Fibroblast of the conjunctiva (primary cell): ENCODE data around the gene TMOD4.

Source experiments
- DNase-seq: peaks from one replicate; pipeline ENCODE4 v3.0.0-alpha.2; 2010; ENCODE audit warnings: low read depth

Gene TMOD4

GRCh38 chr1:151175041-151175741 lies 590 bp downstream of the TMOD4 start:
- DNase-seq: no peak

- DNase-seq: no peak
Observed at GRCh38 chr1:151171190-151171589, 4.6 kb downstream of the TMOD4 start.

GRCh38 chr1:151167116-151167515 lies 8.7 kb downstream of the TMOD4 start:
- no peak for DNase-seq

- DNase-seq: peak; percentile 26
Observed at GRCh38 chr1:151166505-151166956, 9.2 kb downstream of the TMOD4 start.

GRCh38 chr1:151165738-151166504 lies 9.9 kb downstream of the TMOD4 start, which contains the start of the genes LYSMD1 and SCNM1:
Gene LYSMD1, minus strand, starts transcription at chr1:151165902. Its CDS starts 644 bp downstream, at chr1:151165258.
Gene SCNM1, plus strand, starts transcription at chr1:151166144. Its CDS starts 9 bp downstream, at chr1:151166153.
- peak; percentile 96 for DNase-seq

- DNase-seq: peak; percentile 48
Observed at GRCh38 chr1:151165281-151165737, 10.5 kb downstream of the TMOD4 start.

- DNase-seq: no peak
Observed at GRCh38 chr1:151164732-151165280, 11.0 kb downstream of the TMOD4 start.

- no peak for DNase-seq
Observed at GRCh38 chr1:151159373-151159772, 16.4 kb downstream of the TMOD4 start.

- no peak for DNase-seq
Observed at GRCh38 chr1:151158751-151159251, 17.0 kb downstream of the TMOD4 start.

- no peak for DNase-seq
Observed at GRCh38 chr1:151158326-151158725, 17.5 kb downstream of the TMOD4 start.

GRCh38 chr1:151157067-151157531 lies 18.7 kb downstream of the TMOD4 start:
- DNase-seq: no peak

- DNase-seq: no peak
Observed at GRCh38 chr1:151156515-151156819, 19.3 kb downstream of the TMOD4 start, which contains the start of gene TNFAIP8L2. Gene TNFAIP8L2, plus strand, starts transcription at chr1:151156649. Its CDS starts 2,049 bp downstream, at chr1:151158698.

- DNase-seq: no peak
Observed at GRCh38 chr1:151147665-151148064, 28.1 kb downstream of the TMOD4 start.

GRCh38 chr1:151147132-151147503 lies 28.7 kb downstream of the TMOD4 start:
- DNase-seq: no peak

- DNase-seq: peak; percentile 78
Observed at GRCh38 chr1:151146412-151147131, 29.2 kb downstream of the TMOD4 start, which contains the start of gene SEMA6C. Gene SEMA6C, minus strand, starts transcription at chr1:151146631. Its CDS starts 4,010 bp downstream, at chr1:151142621.

GRCh38 chr1:151146072-151146411 lies 29.7 kb downstream of the TMOD4 start:
- DNase-seq: no peak

- DNase-seq: no peak
Observed at GRCh38 chr1:151145304-151146071, 30.3 kb downstream of the TMOD4 start.

- no peak for DNase-seq
Observed at GRCh38 chr1:151144474-151145303, 31.1 kb downstream of the TMOD4 start.

- no peak for DNase-seq
Observed at GRCh38 chr1:151143986-151144385, 31.8 kb downstream of the TMOD4 start.

- no peak for DNase-seq
Observed at GRCh38 chr1:151143057-151143435, 32.7 kb downstream of the TMOD4 start.
